ENCODE results near the gene TSC22D2. TPM values are rescaled to one million over a fixed set of nuclear protein-coding genes. Genes with fewer than 3 reads are reported as not detected.

Gene TSC22D2
- total and polyA plus RNA-seq, 2 experiments from 2014 or later = 34.9 to 38.8 TPM

- no peaks in the 10 kb centered on the region for H3K9me3 ChIP-seq (ENCODE audit: low read depth)
- no peaks in the 10 kb centered on the region for H3K27me3 ChIP-seq
- H3K36me3 ChIP-seq (replicated peaks; ENCODE audit: insufficient read depth, low read depth) = no peaks in the 10 kb centered on the region
- H2AFZ ChIP-seq = no peak overlapping the region
- peaks cover 100% of the 10 kb centered on the region for H3K79me2 ChIP-seq
- DNase-seq (ENCODE audit: low spot score) = no peak
- no peaks in the 10 kb centered on the region for H3K9me2 ChIP-seq (replicated peaks; ENCODE audit: insufficient read depth)
- H3K4me1 ChIP-seq (ENCODE audit: insufficient read depth) = peaks cover 11% of the 10 kb centered on the region
- H3K27ac ChIP-seq = no peak overlapping the region
- no peak overlapping the region for H3K4me3 ChIP-seq
- H4K20me1 ChIP-seq (ENCODE audit: insufficient read depth, poor library complexity, severe bottlenecking) = peaks cover 84% of the 10 kb centered on the region
- TF ChIP-seq EZH2phosphoT487 (IDR thresholded peaks at IDR 0.05; ENCODE audit: low read depth, severe bottlenecking, unreplicated experiment) (no peak), CTCF (IDR thresholded peaks at IDR 0.05; ENCODE audit: poor library complexity) (no peak), EZH2 (IDR thresholded peaks at IDR 0.05; ENCODE audit: borderline replicate concordance) (no peak)
- no peak overlapping the region for H3K4me2 ChIP-seq
- WGBS (ENCODE audit: low lambda C conversion rate, missing lambda C conversion rate) = 73% methylated on average over 4 of the region's 4 CpGs
Observed at GRCh38 chr3:150423761-150424160, 15.7 kb downstream of the TSC22D2 start.

- no peak overlapping the region for H3K4me2 ChIP-seq
- no peaks in the 10 kb centered on the region for H3K9me3 ChIP-seq (ENCODE audit: low read depth)
- peaks cover 100% of the 10 kb centered on the region for H3K79me2 ChIP-seq
- no peak for DNase-seq (ENCODE audit: low spot score)
- H3K27me3 ChIP-seq = no peaks in the 10 kb centered on the region
- no peak overlapping the region for H3K4me3 ChIP-seq
- H2AFZ ChIP-seq = no peak overlapping the region
- H3K36me3 ChIP-seq (replicated peaks; ENCODE audit: insufficient read depth, low read depth) = no peaks in the 10 kb centered on the region
- H3K27ac ChIP-seq = no peak overlapping the region
- H3K4me1 ChIP-seq (ENCODE audit: insufficient read depth) = peaks cover 3% of the 10 kb centered on the region
- TF ChIP-seq EZH2phosphoT487 (IDR thresholded peaks at IDR 0.05; ENCODE audit: low read depth, severe bottlenecking, unreplicated experiment) (no peak), EZH2 (IDR thresholded peaks at IDR 0.05; ENCODE audit: borderline replicate concordance) (no peak), CTCF (IDR thresholded peaks at IDR 0.05; ENCODE audit: poor library complexity) (no peak)
- H3K9me2 ChIP-seq (replicated peaks; ENCODE audit: insufficient read depth) = no peaks in the 10 kb centered on the region
- WGBS (ENCODE audit: low lambda C conversion rate, missing lambda C conversion rate) = 71% methylated on average over 3 of the region's 3 CpGs
- peaks cover 82% of the 10 kb centered on the region for H4K20me1 ChIP-seq (ENCODE audit: insufficient read depth, poor library complexity, severe bottlenecking)
Observed at GRCh38 chr3:150426292-150426691, 18.2 kb downstream of the TSC22D2 start.

- Histone ChIP-seq H3K4me3 (no peak overlapping the region), H3K79me2 (peaks cover 100% of the 10 kb centered on the region), H3K27me3 (no peaks in the 10 kb centered on the region), H3K4me2 (no peak overlapping the region), H3K4me1 (ENCODE audit: insufficient read depth) (no peaks in the 10 kb centered on the region), H3K9me3 (ENCODE audit: low read depth) (no peaks in the 10 kb centered on the region), H3K9me2 (replicated peaks; ENCODE audit: insufficient read depth) (no peaks in the 10 kb centered on the region), H2AFZ (no peak overlapping the region), H3K36me3 (replicated peaks; ENCODE audit: insufficient read depth, low read depth) (no peaks in the 10 kb centered on the region), H3K27ac (no peak overlapping the region), H4K20me1 (ENCODE audit: insufficient read depth, poor library complexity, severe bottlenecking) (peaks cover 74% of the 10 kb centered on the region)
- DNase-seq (ENCODE audit: low spot score) = no peak
- 75% methylated on average over 1 of the region's 1 CpG for WGBS (ENCODE audit: low lambda C conversion rate, missing lambda C conversion rate)
- TF ChIP-seq EZH2 (IDR thresholded peaks at IDR 0.05; ENCODE audit: borderline replicate concordance) (no peak), CTCF (IDR thresholded peaks at IDR 0.05; ENCODE audit: poor library complexity) (no peak)
Observed at GRCh38 chr3:150428562-150428961, 20.5 kb downstream of the TSC22D2 start.
